H1 (cell line): ENCODE data around the gene SLC9A4. TPM values are rescaled to one million over a fixed set of nuclear protein-coding genes. Genes with fewer than 3 reads are reported as not detected.

ENCODE experiments used
- CTCF ChIA-PET: fragments of 300-600 bp; sonication (Branson Sonifier 250); formaldehyde crosslinking; loops from one replicate; lab custom pipeline; 2021; ENCODE audit not compliant: partially characterized antibody; lab: Charles Lee
- POLR2A ChIA-PET: fragments of 300-600 bp; sonication (Branson Sonifier 250); formaldehyde crosslinking; loops from one replicate; lab custom pipeline; 2021; ENCODE audit warnings: inconsistent platforms; ENCODE audit not compliant: partially characterized antibody; lab: Charles Lee
- DNase-seq, 2 experiments: peaks; one replicate each; pipeline versions ENCODE4 v3.0.0 to v3.0.0-alpha.2; 2010 to 2022; ENCODE audit warnings: low spot score in 2 of 2, low read depth in 1 of 2, mixed read lengths in 1 of 2
- FAIRE-seq: peaks from 2 replicates; lab custom pipeline; 2011; peaks lifted over from hg19 to GRCh38; lab: Jason Lieb, UNC
- H2AFZ ChIP-seq: 2 replicates; pipeline ENCODE4 v1.8.1; 2012; ENCODE audit warnings: low read length, inconsistent platforms
- H2AK5ac ChIP-seq: 2 replicates; pipeline ENCODE4 v1.6.1; 2013; ENCODE audit warnings: low read depth, low read length
- H2BK120ac ChIP-seq: replicated peaks from 2 replicates; pipeline ENCODE3; 2013; ENCODE audit warnings: low read depth, low read length, inconsistent platforms
- H2BK12ac ChIP-seq: 2 replicates; pipeline ENCODE4 v1.6.1; 2013; ENCODE audit warnings: low read depth, low read length
- H2BK15ac ChIP-seq: 2 replicates; pipeline ENCODE4 v1.6.1; 2013; ENCODE audit warnings: low read length
- H2BK20ac ChIP-seq: 2 replicates; pipeline ENCODE4 v1.6.1; 2013; ENCODE audit warnings: low read length
- H2BK5ac ChIP-seq: 2 replicates; pipeline ENCODE4 v1.6.1; 2013; ENCODE audit warnings: low read depth, low read length
- H3K14ac ChIP-seq: 2 replicates; pipeline ENCODE4 v1.6.1; 2013; ENCODE audit warnings: inconsistent platforms; ENCODE audit not compliant: insufficient read length
- H3K18ac ChIP-seq: 2 replicates; pipeline ENCODE4 v1.6.1; 2013; ENCODE audit warnings: low read length; ENCODE audit errors: extremely low read depth
- H3K23ac ChIP-seq: 2 replicates; pipeline ENCODE4 v1.6.1; 2013; ENCODE audit warnings: inconsistent platforms; ENCODE audit not compliant: insufficient read length
- H3K23me2 ChIP-seq: 2 replicates; pipeline ENCODE4 v1.6.1; 2013; ENCODE audit warnings: low read depth, low read length
- H3K27ac ChIP-seq: 2 replicates; pipeline ENCODE4 v1.6.1; 2011; ENCODE audit warnings: low read depth, low read length, inconsistent platforms
- H3K27me3 ChIP-seq, 4 experiments: replicated peaks in 1 of 4; 1 replicate in 1 of 4; 2 replicates in 3 of 4; pipeline versions ENCODE4 v1.6.1 to v1.8.1; 2011 to 2013; ENCODE audit warnings: low read length in 3 of 4, mild to moderate bottlenecking in 3 of 4, inconsistent platforms in 2 of 4, mixed read lengths in 2 of 4, moderate library complexity in 1 of 4; ENCODE audit not compliant: control insufficient read depth in 3 of 4, insufficient read depth in 3 of 4; ENCODE audit errors: extremely low read depth in 1 of 4
- H3K36me3 ChIP-seq, 4 experiments: 2 replicates each; pipeline versions ENCODE4 v1.6.1 to v1.8.1; 2011 to 2013; ENCODE audit warnings: mild to moderate bottlenecking in 4 of 4, low read length in 3 of 4, moderate library complexity in 2 of 4, control low read depth in 1 of 4, inconsistent platforms in 1 of 4; ENCODE audit not compliant: insufficient read depth in 4 of 4, control insufficient read depth in 2 of 4
- H3K4ac ChIP-seq: replicated peaks from 2 replicates; pipeline ENCODE3; 2013; ENCODE audit warnings: low read length, low read depth, mixed read lengths, inconsistent platforms; ENCODE audit not compliant: insufficient read length
- H3K4me1 ChIP-seq, 4 experiments: replicated peaks in 1 of 4; 1 replicate in 1 of 4; 2 replicates in 3 of 4; pipeline versions ENCODE4 v1.6.1 to v1.8.1; 2011 to 2013; ENCODE audit warnings: low read length in 3 of 4, inconsistent platforms in 2 of 4, mixed read lengths in 1 of 4; ENCODE audit not compliant: insufficient read depth in 4 of 4, control insufficient read depth in 3 of 4
- H3K4me2 ChIP-seq, 2 experiments: 2 replicates each; pipeline versions ENCODE4 v1.6.1 to v1.8.1; 2011 to 2013; ENCODE audit warnings: low read depth in 2 of 2, low read length in 2 of 2, control low read depth in 1 of 2, inconsistent platforms in 1 of 2, mild to moderate bottlenecking in 1 of 2; ENCODE audit not compliant: insufficient read depth in 1 of 2
- H3K4me3 ChIP-seq, 4 experiments: fragments of 200-600, 300-600 bp in 1 of 4; sonication (generic), shearing (Covaris generic), sonication (Bioruptor Twin) in 1 of 4; 2 replicates each; pipeline versions ENCODE4 v1.5.1 to v1.8.1; 2011 to 2016; ENCODE audit warnings: low read length in 4 of 4, low read depth in 3 of 4, control low read depth in 2 of 4, inconsistent platforms in 2 of 4, mild to moderate bottlenecking in 2 of 4, mixed read lengths in 1 of 4, moderate library complexity in 1 of 4; ENCODE audit not compliant: insufficient read depth in 2 of 4; ENCODE audit errors: extremely low read depth in 1 of 4
- H3K56ac ChIP-seq: replicated peaks from 2 replicates; pipeline ENCODE3; 2013; ENCODE audit warnings: low read depth, mild to moderate bottlenecking, mixed read lengths, low read length, inconsistent platforms; ENCODE audit not compliant: insufficient read length
- H3K79me1 ChIP-seq: 2 replicates; pipeline ENCODE4 v1.6.1; 2013; ENCODE audit warnings: low read depth, low read length, control low read depth
- H3K79me2 ChIP-seq, 2 experiments: 2 replicates each; pipeline versions ENCODE4 v1.6.1 to v1.8.1; 2012 to 2013; ENCODE audit warnings: low read length in 2 of 2, mild to moderate bottlenecking in 2 of 2, inconsistent platforms in 1 of 2; ENCODE audit not compliant: insufficient read depth in 2 of 2, control insufficient read depth in 1 of 2
- H3K9ac ChIP-seq, 4 experiments: replicated peaks in 1 of 4; 1 replicate in 1 of 4; 2 replicates in 3 of 4; pipeline versions ENCODE4 v1.6.1 to v1.8.1; 2011 to 2013; ENCODE audit warnings: low read depth in 3 of 4, low read length in 3 of 4, control low read depth in 2 of 4, mild to moderate bottlenecking in 2 of 4, moderate library complexity in 2 of 4, inconsistent platforms in 1 of 4; ENCODE audit errors: extremely low read depth in 1 of 4
- H3K9me3 ChIP-seq, 2 experiments: 2 replicates each; pipeline versions ENCODE4 v1.6.1 to v1.8.1; 2012 to 2013; ENCODE audit warnings: mild to moderate bottlenecking in 2 of 2, moderate library complexity in 2 of 2, control low read depth in 1 of 2, inconsistent platforms in 1 of 2, low read depth in 1 of 2, low read length in 1 of 2, mixed read lengths in 1 of 2; ENCODE audit not compliant: insufficient read depth in 2 of 2
- H4K20me1 ChIP-seq, 2 experiments: replicated peaks in 1 of 2; 2 replicates each; pipeline versions ENCODE3 to v1.8.1; 2011 to 2013; ENCODE audit warnings: inconsistent platforms in 2 of 2, low read length in 2 of 2, mild to moderate bottlenecking in 1 of 2; ENCODE audit not compliant: insufficient read depth in 2 of 2, control insufficient read depth in 1 of 2
- H4K5ac ChIP-seq: 2 replicates; pipeline ENCODE4 v1.6.1; 2013; ENCODE audit warnings: low read length, low read depth, mixed read lengths, inconsistent platforms; ENCODE audit not compliant: insufficient read length
- H4K8ac ChIP-seq: 2 replicates; pipeline ENCODE4 v1.8.0; 2013; ENCODE audit warnings: mild to moderate bottlenecking, moderate library complexity, low read length, inconsistent platforms; ENCODE audit not compliant: insufficient read depth; ENCODE audit errors: extremely low read depth
- H4K91ac ChIP-seq: replicated peaks from 2 replicates; pipeline ENCODE3; 2013; ENCODE audit warnings: low read length, mixed read lengths, inconsistent platforms; ENCODE audit not compliant: insufficient read length
- CTCF ChIP-seq, 3 experiments: IDR thresholded peaks; 1 replicate in 2 of 3; 2 replicates in 1 of 3; pipeline versions ENCODE4 v1.5.1 to v1.6.1; 2011; ENCODE audit warnings: low read length in 3 of 3, mild to moderate bottlenecking in 3 of 3, inconsistent platforms in 2 of 3, low read depth in 1 of 3, moderate library complexity in 1 of 3; ENCODE audit not compliant: insufficient read depth in 1 of 3; ENCODE audit errors: control extremely low read depth in 1 of 3
- NANOG ChIP-seq: IDR thresholded peaks from 2 replicates; pipeline ENCODE4 v1.6.1; 2011; ENCODE audit warnings: low read length, low read depth, mild to moderate bottlenecking, inconsistent platforms; ENCODE audit not compliant: insufficient read depth, poor library complexity, severe bottlenecking
- SUZ12 ChIP-seq: fragments of 200-600 bp; sonication (generic); IDR thresholded peaks from 2 replicates; pipeline ENCODE4 v1.6.1; 2012; ENCODE audit warnings: mild to moderate bottlenecking, inconsistent platforms, low read length, moderate library complexity, mixed read lengths
- WGBS, 2 experiments: shearing (Covaris generic) in 1 of 2; methylation state at CpG; one replicate each; pipeline versions ENCODE4 v1.1.6 to v1.1.7; 2013 to 2015; ENCODE audit warnings: low lambda C conversion rate in 2 of 2, mixed read lengths in 2 of 2, inconsistent platforms in 1 of 2, low coverage in 1 of 2, missing lambda C conversion rate in 1 of 2; ENCODE audit not compliant: insufficient replicate concordance in 2 of 2, insufficient coverage in 1 of 2, insufficient read length in 1 of 2; ENCODE audit errors: extremely low coverage in 1 of 2, missing lambda C conversion rate in 1 of 2; 5-methylcytosine and 5-hydroxymethylcytosine counted together
- polyA plus RNA-seq, 7 experiments: library from polyadenylated mRNA; depleted of rRNA in 3 of 7; stranded (reverse) in 5 of 7; unstranded in 2 of 7; fragments of >200 nt in 5 of 7; fragments of 200-250 nt in 2 of 7; gene quantifications; 1 replicate in 5 of 7; 2 replicates in 1 of 7; 4 replicates in 1 of 7; pipeline versions ENCODE4 v1.2.1 to v1.2.3, GENCODE V29; 2011 to 2013; ENCODE audit warnings: missing spikeins in 2 of 7, mixed read lengths in 2 of 7
- total RNA-seq: library from RNA; stranded (reverse); fragmentation: NEBNext Ultra II Directional; extraction: Animal tissue kit (Norgen Biotek cat#: 25700); gene quantifications from 2 replicates; pipeline ENCODE4 v1.2.1, GENCODE V29; 2021

The SLC9A4 gene
- total and polyA plus RNA-seq, 2 of the 8 experiments (the other 6 are each of a cell fraction or from before 2014, with no cell fraction given): not detected

- no peak overlapping the region for H2AFZ ChIP-seq
- ChIA-PET CTCF (interaction anchor here (0.8 to 1.7 kb wide), 3 partner anchors 10 to 123 kb away, joined by 4 read pairs; partner anchors contain the start of gene SLC9A4), POLR2A (no interaction called here)
- no peaks in the 10 kb centered on the region for H3K79me1 ChIP-seq
- no peak overlapping the region for H2BK15ac ChIP-seq
- no peak overlapping the region for H3K9ac ChIP-seq
- no peaks in the 10 kb centered on the region for H3K23me2 ChIP-seq
- no peak overlapping the region for H4K91ac ChIP-seq
- H2BK120ac ChIP-seq: no peak overlapping the region
- no peak overlapping the region for H3K23ac ChIP-seq
- no peaks in the 10 kb centered on the region for H3K36me3 ChIP-seq
- no peak overlapping the region for H3K4me3 ChIP-seq
- no peak overlapping the region for H2BK5ac ChIP-seq
- H3K4ac ChIP-seq: no peak overlapping the region
- H2AK5ac ChIP-seq: no peak overlapping the region
- WGBS, 2 experiments: 74% methylated on average over 3 of the region's 3 CpGs; no CpG with 5 or more reads in 1 of the 2 experiments
- no peak overlapping the region for H4K5ac ChIP-seq
- no peaks in the 10 kb centered on the region for H3K27me3 ChIP-seq
- no peak overlapping the region for H3K18ac ChIP-seq
- H3K79me2 ChIP-seq: no peaks in the 10 kb centered on the region
- H4K8ac ChIP-seq: no peak overlapping the region
- no peak overlapping the region for H3K4me2 ChIP-seq
- no peaks in the 10 kb centered on the region for H3K9me3 ChIP-seq
- no peaks in the 10 kb centered on the region for H3K4me1 ChIP-seq
- DNase-seq (no peak), FAIRE-seq (no peak)
- H2BK12ac ChIP-seq: no peak overlapping the region
- H3K56ac ChIP-seq: no peak overlapping the region
- H3K27ac ChIP-seq: no peak overlapping the region
- no peak overlapping the region for H3K14ac ChIP-seq
- H4K20me1 ChIP-seq: no peaks in the 10 kb centered on the region
- TF ChIP-seq SUZ12 (no peak), NANOG (no peak), CTCF (IDR thresholded peaks at IDR 0.05; ENCODE audit: control extremely low read depth in 1 of 3, insufficient read depth in 1 of 3, low read depth in 1 of 3, low read length in 3 of 3) (no peak)
- no peak overlapping the region for H2BK20ac ChIP-seq
Measured at GRCh38 chr2:102424754-102425153, 48.3 kb upstream of the SLC9A4 start.
